ENCODE data around the gene ZNF451. TPM values are rescaled to one million over a fixed set of nuclear protein-coding genes. Genes with fewer than 3 reads are reported as not detected.

The ZNF451 gene
- total and polyA plus RNA-seq, 3 experiments from 2014 or later = 22.1 to 48.7 (median 47.4) TPM

DNA sequence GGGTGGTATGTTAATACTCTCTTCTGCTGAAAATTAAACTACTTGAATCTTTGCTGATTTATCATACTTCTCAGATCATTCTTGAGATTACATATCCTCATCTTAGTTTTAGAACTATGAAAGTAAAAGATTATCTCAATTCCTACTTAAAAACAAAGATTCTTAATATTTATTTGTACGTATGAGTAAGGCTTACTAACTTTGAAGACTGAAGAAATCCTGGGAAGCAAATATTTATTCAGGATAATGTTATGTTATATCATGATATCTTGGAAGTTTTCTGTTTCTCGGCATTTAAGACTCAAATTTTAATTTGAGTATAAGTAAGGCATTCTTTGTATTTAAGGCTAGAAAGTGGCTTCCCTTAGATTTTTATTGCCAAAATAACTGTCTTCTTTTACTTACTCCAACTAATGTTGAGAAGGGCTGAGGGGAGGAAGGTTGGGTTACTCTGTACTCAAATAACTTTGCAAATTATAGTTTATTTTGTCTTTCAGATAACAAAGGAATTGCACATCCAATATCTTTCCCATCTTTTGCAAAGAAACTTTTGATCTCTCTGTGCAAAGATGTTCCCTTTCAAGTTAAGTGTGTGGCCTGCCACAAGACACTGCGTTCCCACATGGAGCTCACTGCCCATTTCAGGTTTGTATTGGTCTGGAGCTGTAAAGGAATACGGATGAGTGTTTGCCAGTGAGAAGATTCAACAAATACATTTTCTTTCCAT is 51.6 kb downstream of the ZNF451 start:
- H3K27me3 Mint-ChIP-seq = no peaks in the 10 kb centered on the region
- H3K36me3 Mint-ChIP-seq = peaks cover 29 to 69% (median 41%) of the 10 kb centered on the region in 3 donors
- Histone ChIP-seq H3K9me3 (ENCODE audit: low read length) (no peaks in the 10 kb centered on the region), H3K4me1 (ENCODE audit: insufficient read depth, low read length) (no peaks in the 10 kb centered on the region), H3K36me3 (ENCODE audit: insufficient read depth, low read length) (peaks cover 6% of the 10 kb centered on the region), H3K27me3 (ENCODE audit: insufficient read depth, low read length, poor library complexity, severe bottlenecking) (no peaks in the 10 kb centered on the region), H3K27ac (ENCODE audit: low read depth, low read length) (no peak overlapping the region), H3K4me3 (ENCODE audit: low read length) (no peak overlapping the region)
- H3K9me3 Mint-ChIP-seq = no peaks in the 10 kb centered on the region
- peaks cover 3 to 19% (median 4%) of the 10 kb centered on the region in 3 donors for H3K4me1 Mint-ChIP-seq
- H3K4me3 Mint-ChIP-seq = no peak overlapping the region
- POLR2A ChIA-PET = interaction anchor here (1.5 kb wide), 1 partner anchor 30 kb away, joined by 5 read pairs; the partner anchor contains the start of gene BAG2
- no peak for DNase-seq
- CTCF ChIA-PET = no interaction called here
- H3K27ac Mint-ChIP-seq = no peak overlapping the region

DNA sequence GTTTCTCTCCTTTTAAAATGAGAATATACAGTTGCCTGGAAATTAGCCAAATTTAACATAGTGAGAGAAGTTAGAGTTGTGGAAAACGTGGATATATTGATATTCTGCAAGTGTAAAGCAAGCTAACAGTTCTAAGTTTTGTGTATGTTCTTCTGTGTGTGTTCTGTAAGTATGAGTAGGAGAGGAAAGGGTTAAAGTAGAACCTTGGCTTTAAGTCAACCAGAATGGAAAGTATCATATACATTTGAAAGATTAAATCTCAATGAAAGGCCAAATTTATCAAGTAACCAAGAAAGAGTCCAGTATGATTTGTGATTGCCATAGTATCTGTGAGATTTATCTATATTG is 52.2 kb downstream of the ZNF451 start:
- Mint-ChIP-seq H3K4me3 (no peak overlapping the region), H3K9me3 (no peaks in the 10 kb centered on the region), H3K27me3 (no peaks in the 10 kb centered on the region), H3K36me3 (peaks cover 25 to 68% (median 41%) of the 10 kb centered on the region in 3 donors), H3K27ac (no peak overlapping the region), H3K4me1 (peaks cover 4 to 16% (median 7%) of the 10 kb centered on the region in 3 donors)
- Histone ChIP-seq H3K27me3 (ENCODE audit: insufficient read depth, low read length, poor library complexity, severe bottlenecking) (no peaks in the 10 kb centered on the region), H3K27ac (ENCODE audit: low read depth, low read length) (no peak overlapping the region), H3K9me3 (ENCODE audit: low read length) (no peaks in the 10 kb centered on the region), H3K4me1 (ENCODE audit: insufficient read depth, low read length) (no peaks in the 10 kb centered on the region), H3K36me3 (ENCODE audit: insufficient read depth, low read length) (peaks cover 10% of the 10 kb centered on the region), H3K4me3 (ENCODE audit: low read length) (no peak overlapping the region)
- POLR2A ChIA-PET = interaction anchor here (1.5 kb wide), 1 partner anchor 30 kb away, joined by 5 read pairs; the partner anchor contains the start of gene BAG2
- DNase-seq = no peak
- CTCF ChIA-PET = no interaction called here

DNA sequence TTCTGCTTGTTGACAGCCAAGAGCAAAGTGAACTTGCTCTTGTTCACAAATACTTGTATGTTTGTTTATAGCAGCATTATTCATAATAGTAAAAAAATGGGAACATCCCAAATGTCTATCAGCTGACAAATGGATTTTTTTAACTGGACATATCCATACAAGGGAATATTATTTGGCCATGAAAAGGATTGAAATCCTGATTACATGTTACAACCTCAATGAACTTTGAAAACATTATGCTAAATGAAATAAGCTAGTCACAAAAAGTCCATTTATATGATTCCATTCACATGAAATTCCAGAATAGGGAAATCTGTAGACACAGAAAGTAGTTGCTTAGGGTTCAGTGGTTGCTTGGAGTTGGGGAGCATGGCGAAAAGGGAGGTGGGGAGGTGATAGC is 53.7 kb downstream of the ZNF451 start:
- no peak for DNase-seq
- ChIA-PET CTCF (no interaction called here), POLR2A (no interaction called here)
- Histone ChIP-seq H3K27me3 (ENCODE audit: insufficient read depth, low read length, poor library complexity, severe bottlenecking) (no peaks in the 10 kb centered on the region), H3K9me3 (ENCODE audit: low read length) (no peaks in the 10 kb centered on the region), H3K4me1 (ENCODE audit: insufficient read depth, low read length) (no peaks in the 10 kb centered on the region), H3K27ac (ENCODE audit: low read depth, low read length) (no peak overlapping the region), H3K4me3 (ENCODE audit: low read length) (no peak overlapping the region), H3K36me3 (ENCODE audit: insufficient read depth, low read length) (peaks cover 17% of the 10 kb centered on the region)
- H3K4me1 Mint-ChIP-seq = peaks cover 11 to 22% (median 21%) of the 10 kb centered on the region in 3 donors
- H3K9me3 Mint-ChIP-seq = no peaks in the 10 kb centered on the region
- H3K27me3 Mint-ChIP-seq = no peaks in the 10 kb centered on the region
- peaks cover 33 to 75% (median 47%) of the 10 kb centered on the region in 3 donors for H3K36me3 Mint-ChIP-seq
- H3K27ac Mint-ChIP-seq = no peak overlapping the region
- no peak overlapping the region for H3K4me3 Mint-ChIP-seq

DNA sequence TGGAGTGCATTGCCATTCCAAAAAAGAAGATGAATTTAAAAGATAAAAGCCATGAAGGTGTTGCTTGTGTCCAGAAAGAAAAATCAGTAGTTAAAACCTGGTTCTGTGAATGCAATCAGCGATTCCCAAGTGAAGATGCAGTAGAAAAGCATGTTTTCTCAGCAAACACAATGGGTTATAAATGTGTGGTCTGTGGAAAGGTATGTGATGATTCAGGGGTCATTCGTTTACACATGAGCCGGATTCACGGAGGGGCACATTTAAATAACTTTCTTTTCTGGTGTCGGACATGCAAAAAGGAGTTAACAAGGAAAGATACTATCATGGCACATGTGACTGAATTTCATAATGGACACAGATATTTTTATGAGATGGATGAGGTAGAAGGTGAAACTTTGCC is 57.4 kb downstream of the ZNF451 start:
- Mint-ChIP-seq H3K27ac (peak overlapping the region in 2 of 8 donors; percentile 12 to 21), H3K4me1 (peaks cover 11 to 22% (median 21%) of the 10 kb centered on the region in 3 donors), H3K36me3 (peaks cover 29 to 76% (median 37%) of the 10 kb centered on the region in 3 donors), H3K27me3 (no peaks in the 10 kb centered on the region), H3K9me3 (no peaks in the 10 kb centered on the region), H3K4me3 (no peak overlapping the region)
- peaks cover 21% of the 10 kb centered on the region for H3K36me3 ChIP-seq (ENCODE audit: insufficient read depth, low read length)
- no peak overlapping the region for H3K27ac ChIP-seq (ENCODE audit: low read depth, low read length)
- H3K4me1 ChIP-seq (ENCODE audit: insufficient read depth, low read length) = no peaks in the 10 kb centered on the region
- no peaks in the 10 kb centered on the region for H3K9me3 ChIP-seq (ENCODE audit: low read length)
- CTCF ChIA-PET = no interaction called here
- no peaks in the 10 kb centered on the region for H3K27me3 ChIP-seq (ENCODE audit: insufficient read depth, low read length, poor library complexity, severe bottlenecking)
- no peak for DNase-seq
- H3K4me3 ChIP-seq (ENCODE audit: low read length) = no peak overlapping the region
- POLR2A ChIA-PET = no interaction called here

DNA sequence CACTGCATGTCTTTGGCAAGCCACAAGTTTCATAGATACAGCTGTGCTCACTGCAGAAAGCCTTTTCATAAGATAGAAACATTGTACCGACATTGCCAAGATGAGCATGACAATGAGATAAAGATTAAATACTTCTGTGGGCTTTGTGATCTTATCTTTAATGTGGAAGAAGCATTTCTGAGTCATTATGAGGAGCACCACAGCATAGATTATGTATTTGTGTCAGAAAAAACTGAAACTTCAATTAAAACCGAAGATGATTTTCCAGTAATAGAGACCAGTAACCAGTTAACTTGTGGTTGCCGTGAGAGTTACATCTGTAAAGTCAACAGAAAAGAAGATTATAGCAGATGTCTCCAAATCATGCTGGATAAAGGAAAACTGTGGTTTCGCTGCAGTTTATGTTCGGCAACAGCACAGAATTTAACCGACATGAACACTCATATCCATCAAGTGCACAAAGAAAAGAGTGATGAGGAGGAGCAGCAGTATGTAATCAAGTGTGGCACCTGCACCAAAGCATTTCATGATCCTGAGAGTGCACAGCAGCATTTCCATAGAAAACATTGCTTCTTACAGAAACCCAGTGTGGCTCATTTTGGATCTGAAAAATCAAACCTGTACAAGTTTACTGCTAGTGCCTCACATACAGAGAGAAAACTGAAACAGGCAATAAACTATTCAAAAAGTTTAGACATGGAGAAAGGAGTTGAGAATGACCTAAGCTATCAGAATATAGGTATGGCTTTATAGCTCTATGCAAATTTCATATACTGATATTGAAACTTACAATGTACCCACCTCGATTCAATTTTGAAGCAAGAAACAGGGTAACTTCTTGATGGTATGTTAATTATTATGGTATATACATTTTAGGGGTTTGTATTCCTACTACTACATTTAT is 58.2 kb downstream of the ZNF451 start:
- no peak for DNase-seq
- no peaks in the 10 kb centered on the region for H3K27me3 ChIP-seq (ENCODE audit: insufficient read depth, low read length, poor library complexity, severe bottlenecking)
- CTCF ChIA-PET = no interaction called here
- H3K36me3 ChIP-seq (ENCODE audit: insufficient read depth, low read length) = peaks cover 17% of the 10 kb centered on the region
- Mint-ChIP-seq H3K27me3 (no peaks in the 10 kb centered on the region), H3K9me3 (no peaks in the 10 kb centered on the region), H3K27ac (peak overlapping the region in 3 of 8 donors; percentile 2 to 59 (median 13)), H3K36me3 (peaks cover 27 to 77% (median 28%) of the 10 kb centered on the region in 3 donors), H3K4me1 (peaks cover 11 to 22% (median 21%) of the 10 kb centered on the region in 3 donors), H3K4me3 (no peak overlapping the region)
- POLR2A ChIA-PET = no interaction called here
- no peak overlapping the region for H3K4me3 ChIP-seq (ENCODE audit: low read length)
- H3K9me3 ChIP-seq (ENCODE audit: low read length) = no peaks in the 10 kb centered on the region
- no peaks in the 10 kb centered on the region for H3K4me1 ChIP-seq (ENCODE audit: insufficient read depth, low read length)
- no peak overlapping the region for H3K27ac ChIP-seq (ENCODE audit: low read depth, low read length)

DNA sequence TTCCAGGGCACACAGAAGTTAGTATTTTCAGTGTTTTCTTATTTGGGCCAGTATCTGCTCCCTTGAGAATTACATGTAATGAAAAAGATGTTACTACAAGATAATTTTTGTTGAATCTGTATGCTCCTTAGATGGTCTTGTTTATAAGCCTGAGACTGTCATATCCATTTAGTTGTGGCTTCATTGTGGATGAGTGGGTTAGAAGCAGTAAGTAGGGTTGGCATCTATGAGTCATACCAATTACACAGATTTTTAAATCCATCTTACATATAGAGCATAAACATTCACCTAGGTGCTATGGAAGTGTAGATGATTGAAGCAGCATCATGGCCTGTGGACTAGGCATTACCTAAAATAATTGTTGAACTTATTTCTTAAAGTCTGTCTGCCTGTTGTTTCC is 68.7 kb downstream of the ZNF451 start:
- no peak for DNase-seq
- no peaks in the 10 kb centered on the region for H3K4me1 ChIP-seq (ENCODE audit: insufficient read depth, low read length)
- H3K4me3 ChIP-seq (ENCODE audit: low read length) = no peak overlapping the region
- peak overlapping the region in 1 of 8 donors; percentile 6 for H3K27ac Mint-ChIP-seq
- H3K9me3 ChIP-seq (ENCODE audit: low read length) = no peaks in the 10 kb centered on the region
- no peaks in the 10 kb centered on the region for H3K27me3 ChIP-seq (ENCODE audit: insufficient read depth, low read length, poor library complexity, severe bottlenecking)
- CTCF ChIA-PET = no interaction called here
- no peaks in the 10 kb centered on the region for H3K9me3 Mint-ChIP-seq
- peaks cover 7 to 69% (median 19%) of the 10 kb centered on the region in 3 donors for H3K36me3 Mint-ChIP-seq
- no peak overlapping the region for H3K4me3 Mint-ChIP-seq
- no peak overlapping the region for H3K27ac ChIP-seq (ENCODE audit: low read depth, low read length)
- H3K4me1 Mint-ChIP-seq = no peaks in the 10 kb centered on the region
- H3K27me3 Mint-ChIP-seq = no peaks in the 10 kb centered on the region
- POLR2A ChIA-PET = no interaction called here
- H3K36me3 ChIP-seq (ENCODE audit: insufficient read depth, low read length) = no peaks in the 10 kb centered on the region

DNA sequence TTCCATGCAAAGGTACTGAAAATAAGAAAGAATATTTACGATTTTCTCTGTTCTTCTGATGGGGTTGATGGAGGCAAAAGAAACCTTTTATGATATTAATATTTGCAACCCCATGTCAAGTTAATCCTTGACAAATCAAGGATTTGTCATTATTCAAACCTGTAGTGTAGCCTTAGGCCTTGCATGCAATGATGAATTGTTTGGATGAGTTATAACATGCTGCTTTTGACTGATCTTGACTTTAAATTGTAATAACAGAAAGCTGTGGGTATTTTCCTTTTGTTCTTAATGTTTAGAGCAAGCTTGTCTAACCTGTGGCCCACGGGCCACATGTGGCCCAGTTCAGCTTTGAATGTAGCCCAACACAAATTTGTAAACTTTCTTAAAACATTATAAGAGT is 69.1 kb downstream of the ZNF451 start:
- DNase-seq = no peak
- Histone ChIP-seq H3K4me3 (ENCODE audit: low read length) (no peak overlapping the region), H3K9me3 (ENCODE audit: low read length) (no peaks in the 10 kb centered on the region), H3K27me3 (ENCODE audit: insufficient read depth, low read length, poor library complexity, severe bottlenecking) (no peaks in the 10 kb centered on the region), H3K27ac (ENCODE audit: low read depth, low read length) (no peak overlapping the region), H3K36me3 (ENCODE audit: insufficient read depth, low read length) (no peaks in the 10 kb centered on the region), H3K4me1 (ENCODE audit: insufficient read depth, low read length) (no peaks in the 10 kb centered on the region)
- ChIA-PET POLR2A (no interaction called here), CTCF (no interaction called here)
- H3K4me3 Mint-ChIP-seq = no peak overlapping the region
- no peak overlapping the region for H3K27ac Mint-ChIP-seq
- no peaks in the 10 kb centered on the region for H3K4me1 Mint-ChIP-seq
- no peaks in the 10 kb centered on the region for H3K27me3 Mint-ChIP-seq
- no peaks in the 10 kb centered on the region for H3K9me3 Mint-ChIP-seq
- H3K36me3 Mint-ChIP-seq = peaks cover 12 to 69% (median 20%) of the 10 kb centered on the region in 3 donors

DNA sequence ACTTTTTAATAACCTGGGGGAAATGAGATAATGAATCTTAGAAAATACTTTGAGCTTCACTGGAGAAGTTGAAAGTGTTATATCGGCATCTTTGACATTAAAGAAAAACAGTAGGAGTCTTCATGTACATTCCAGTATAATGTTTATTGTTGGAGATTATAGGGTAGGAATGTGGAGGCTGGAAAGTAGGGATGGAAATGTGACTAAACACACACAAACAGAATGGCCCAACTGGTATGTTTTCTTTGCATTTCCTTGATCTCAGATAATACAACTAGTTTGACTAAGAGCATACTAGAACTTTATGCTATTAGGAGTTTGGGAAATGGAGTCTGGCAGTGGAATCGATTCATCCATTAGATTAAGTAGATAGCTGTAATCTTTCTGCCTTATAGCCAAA is 72.0 kb downstream of the ZNF451 start:
- DNase-seq = no peak
- Mint-ChIP-seq H3K4me1 (no peaks in the 10 kb centered on the region), H3K36me3 (peaks cover 21 to 66% (median 31%) of the 10 kb centered on the region in 3 donors), H3K9me3 (peaks cover 0 to 6% (median 3%) of the 10 kb centered on the region in 5 donors), H3K27me3 (no peaks in the 10 kb centered on the region), H3K27ac (no peak overlapping the region), H3K4me3 (no peak overlapping the region)
- no peaks in the 10 kb centered on the region for H3K9me3 ChIP-seq (ENCODE audit: low read length)
- CTCF ChIA-PET = interaction anchor here (1.4 kb wide), 1 partner anchor 19 kb away, joined by 3 read pairs; no protein-coding TSS in a partner anchor
- POLR2A ChIA-PET = no interaction called here
- H3K27ac ChIP-seq (ENCODE audit: low read depth, low read length) = no peak overlapping the region
- H3K36me3 ChIP-seq (ENCODE audit: insufficient read depth, low read length) = no peaks in the 10 kb centered on the region
- H3K4me3 ChIP-seq (ENCODE audit: low read length) = no peak overlapping the region
- H3K27me3 ChIP-seq (ENCODE audit: insufficient read depth, low read length, poor library complexity, severe bottlenecking) = no peaks in the 10 kb centered on the region
- no peaks in the 10 kb centered on the region for H3K4me1 ChIP-seq (ENCODE audit: insufficient read depth, low read length)
